HPDE6-E6E7 (cell line): ENCODE data around the gene R3HDM4.
"Not testable (repeated sequence)": the region's sequence is repeated elsewhere in the genome, so short reads cannot be mapped to it uniquely, and the experiment has no call there.

ENCODE experiments used
- DNase-seq: peaks from one replicate; pipeline ENCODE4 v3.0.0; 2011; ENCODE audit warnings: missing footprints; ENCODE audit errors: extremely low spot score

R3HDM4 gene

GRCh38 chr19:892243-892893, 20.7 kb downstream of the R3HDM4 start:
- no peak for DNase-seq

DNA sequence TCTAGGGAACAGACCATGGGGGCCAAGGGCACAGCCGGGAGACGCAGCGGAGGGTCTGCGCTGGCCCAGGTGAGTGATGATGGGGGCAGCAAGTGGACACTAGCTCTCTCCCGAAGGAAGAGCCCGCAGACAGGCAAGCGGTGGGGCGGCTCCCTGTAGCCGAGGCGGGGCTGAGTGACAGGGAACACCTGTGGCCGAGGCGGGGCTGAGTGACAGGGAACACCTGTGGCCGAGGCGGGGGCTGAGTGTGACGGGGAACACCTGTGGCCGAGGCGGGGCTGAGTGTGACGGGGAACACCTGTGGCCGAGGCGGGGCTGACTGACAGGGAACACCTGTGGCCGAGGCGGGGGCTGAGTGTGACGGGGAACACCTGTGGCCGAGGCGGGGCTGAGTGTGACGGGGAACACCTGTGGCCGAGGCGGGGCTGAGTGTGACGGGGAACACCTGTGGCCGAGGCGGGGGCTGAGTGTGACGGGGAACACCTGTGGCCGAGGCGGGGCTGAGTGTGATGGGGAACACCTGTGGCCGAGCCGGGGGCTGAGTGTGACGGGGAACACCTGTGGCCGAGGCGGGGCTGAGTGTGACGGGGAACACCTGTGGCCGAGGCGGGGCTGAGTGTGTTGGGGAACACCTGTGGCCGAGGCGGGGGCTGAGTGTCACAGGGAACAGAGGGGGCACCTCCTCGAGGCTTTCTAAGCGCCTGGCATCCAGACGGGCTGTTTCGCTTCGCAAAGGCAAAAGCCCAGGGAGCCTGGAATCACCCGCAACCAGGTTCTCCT, 21.4 kb downstream of the R3HDM4 start:
- not testable (repeated sequence) for DNase-seq

DNA sequence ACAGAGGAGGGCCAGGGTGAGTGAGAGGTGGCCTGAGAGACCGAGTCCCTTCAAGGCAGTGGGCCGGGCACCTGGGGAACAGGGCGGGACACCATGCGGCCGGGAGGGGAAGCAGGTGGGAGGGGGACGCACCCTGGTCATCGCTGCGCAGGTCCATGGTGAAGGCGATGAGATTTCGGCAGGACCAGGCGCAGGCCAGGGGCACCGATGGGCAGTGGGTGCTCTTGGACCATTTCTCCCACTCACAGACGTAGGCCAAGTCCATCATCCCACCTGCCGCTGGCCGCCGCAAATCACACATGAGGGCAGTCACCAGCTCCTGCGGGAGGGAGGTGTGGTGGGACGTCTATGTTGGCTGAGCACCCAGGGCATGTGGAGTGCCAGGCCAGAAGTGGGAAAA, 22.2 kb downstream of the R3HDM4 start:
- DNase-seq, result no peak

GRCh38 chr19:889662-890295, 23.2 kb downstream of the R3HDM4 start:
- DNase-seq, result no peak

DNA sequence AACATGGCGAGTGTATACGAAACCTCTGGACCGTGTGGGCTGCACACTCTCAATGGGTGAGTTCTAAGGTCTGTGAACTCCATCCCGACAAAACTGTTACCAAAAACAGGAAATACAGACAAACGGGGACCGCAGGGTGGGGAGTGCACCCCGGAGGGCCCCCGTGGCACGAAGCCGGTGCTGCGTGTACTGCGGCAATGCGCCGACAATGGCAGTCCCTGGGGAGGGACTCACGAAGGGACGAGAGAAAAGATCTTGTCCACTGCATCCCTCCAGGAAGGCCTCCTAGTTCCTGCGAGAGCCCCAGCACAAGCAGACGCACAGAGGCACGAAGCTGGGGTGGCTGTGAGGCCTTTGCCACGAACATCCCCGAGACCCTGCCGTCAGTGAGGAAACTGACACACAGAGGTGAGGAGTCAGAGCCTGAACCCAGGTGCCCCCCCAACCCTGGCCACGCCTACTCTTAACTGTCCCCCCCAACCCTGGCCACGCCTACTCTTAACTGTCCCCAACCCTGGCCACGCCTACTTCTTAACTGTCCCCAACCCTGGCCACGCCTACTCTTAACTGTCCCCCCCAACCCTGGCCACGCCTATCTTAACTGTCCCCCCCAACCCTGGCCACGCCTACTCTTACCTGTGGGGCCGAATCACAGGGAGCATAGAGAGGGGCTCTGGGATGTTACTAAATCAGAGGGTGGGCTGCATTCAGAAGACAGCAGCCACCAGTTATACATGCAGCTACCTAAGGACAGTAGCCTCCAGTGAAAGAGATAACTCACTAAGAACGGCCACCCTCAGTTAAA, 24.2 kb downstream of the R3HDM4 start:
- DNase-seq, result no peak

- no peak for DNase-seq
Measured at GRCh38 chr19:887599-887998, 25.4 kb downstream of the R3HDM4 start.

- no peak for DNase-seq
Measured at GRCh38 chr19:887072-887471, 25.9 kb downstream of the R3HDM4 start.

DNA sequence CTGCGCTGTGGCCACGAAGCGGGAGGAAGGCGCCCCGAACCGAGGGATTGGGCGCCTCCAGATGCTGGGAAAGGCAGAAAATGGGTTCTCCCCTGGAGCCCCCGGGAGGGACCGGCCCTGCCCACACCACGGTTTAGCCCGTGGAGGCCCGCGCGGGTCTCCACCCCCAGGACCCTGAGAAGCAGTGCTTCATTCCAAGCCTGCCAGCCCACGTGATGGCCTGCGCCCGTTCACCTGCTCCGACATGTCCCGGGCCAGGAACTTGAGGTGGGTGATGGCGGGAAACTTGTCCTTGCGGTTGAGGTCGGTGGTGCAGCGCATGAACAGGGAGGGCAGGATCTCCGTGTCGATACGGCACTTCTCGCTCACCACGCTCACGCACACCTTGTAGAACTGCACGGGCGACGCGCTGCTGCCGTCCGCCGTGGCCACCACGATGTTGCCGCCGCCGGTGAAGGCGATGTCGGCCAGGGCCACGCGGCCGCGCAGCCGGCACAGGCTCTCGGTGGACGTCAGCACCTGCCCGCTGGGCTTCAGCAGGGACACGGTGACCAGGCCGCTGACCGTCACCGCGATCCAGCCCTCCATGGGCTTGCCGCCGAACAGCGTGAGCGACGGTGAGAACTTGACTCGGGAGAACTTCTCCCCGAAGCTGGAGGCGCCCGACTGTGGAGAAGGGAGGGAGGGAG, 27.3 kb downstream of the R3HDM4 start:
- no peak for DNase-seq

DNA sequence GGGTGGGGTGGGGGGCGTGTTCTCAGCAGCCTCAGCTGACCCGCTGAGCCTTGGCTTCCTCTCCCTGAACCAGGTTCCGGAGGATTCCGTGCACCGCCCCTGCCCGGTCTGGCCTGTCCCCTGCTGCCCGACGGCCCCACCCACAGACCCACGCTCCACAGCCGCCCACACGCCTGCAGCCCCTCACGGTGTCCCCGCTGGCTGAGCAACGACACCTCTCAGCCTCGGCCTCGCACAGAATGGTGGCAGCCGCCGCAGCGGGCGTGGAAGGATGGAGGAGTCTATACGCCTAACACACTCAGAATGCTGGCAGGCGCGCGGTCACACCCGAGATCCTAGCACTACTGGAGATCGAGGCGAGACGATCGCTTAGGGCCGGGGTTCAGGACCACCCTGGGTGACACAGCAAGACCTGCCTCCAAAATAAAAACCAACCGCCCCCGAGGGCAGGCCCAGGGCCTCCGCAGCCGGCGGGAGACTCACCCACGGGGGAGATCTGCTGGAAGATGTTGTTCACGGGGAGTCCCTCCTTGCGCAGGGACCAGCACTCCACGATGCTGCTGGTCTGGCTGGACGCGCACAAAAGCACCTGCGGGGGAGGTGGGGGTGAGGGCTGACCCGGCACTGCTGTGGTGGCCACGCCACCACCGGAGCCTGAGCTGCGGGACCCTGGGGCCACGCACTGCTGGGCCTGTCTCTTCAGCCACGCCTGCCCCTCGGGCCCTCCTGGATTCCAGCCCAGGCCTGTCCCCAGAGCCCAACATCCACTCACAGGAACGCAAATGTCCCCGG, 28.4 kb downstream of the R3HDM4 start:
- no peak for DNase-seq

GRCh38 chr19:883661-884211, 29.3 kb downstream of the R3HDM4 start:
- DNase-seq, result peak; percentile 94

- no peak for DNase-seq
Measured at GRCh38 chr19:882871-883497, 30.0 kb downstream of the R3HDM4 start.

DNA sequence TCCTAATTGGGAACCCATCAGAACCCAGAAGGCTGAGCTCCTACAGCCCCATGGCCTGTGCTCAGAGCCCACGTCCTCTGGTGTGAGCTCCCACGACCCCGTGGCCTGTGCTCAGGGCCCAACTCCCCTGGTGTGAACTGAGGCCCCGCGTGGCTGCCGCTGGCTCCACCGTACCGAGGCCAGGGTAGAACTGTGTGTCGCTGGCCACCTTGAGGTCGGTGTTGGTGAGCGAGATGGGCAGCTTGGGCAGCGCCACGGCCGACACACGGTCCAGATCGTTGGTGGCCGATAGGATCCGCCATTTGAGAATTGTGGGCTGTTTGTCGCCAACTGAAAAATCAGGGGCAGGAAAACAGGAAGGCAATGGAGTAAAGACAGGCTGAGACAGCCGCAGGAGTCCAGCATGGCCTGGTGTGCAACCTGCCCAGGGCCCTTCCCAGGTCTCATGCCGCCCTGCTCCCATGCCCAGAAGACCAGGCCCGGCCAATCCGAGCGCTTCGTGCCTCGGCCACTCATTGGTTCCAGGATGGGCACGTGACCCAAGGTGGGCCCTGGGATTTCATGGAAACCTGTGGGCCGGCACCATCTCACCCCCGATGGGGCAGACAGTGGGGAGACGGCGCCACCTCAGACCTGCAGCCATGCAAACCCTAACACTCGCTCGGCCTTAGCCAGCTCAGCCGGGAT, 31.5 kb downstream of the R3HDM4 start:
- DNase-seq, result no peak

- DNase-seq, result no peak
Measured at GRCh38 chr19:879711-880438, 33.1 kb downstream of the R3HDM4 start.

- DNase-seq, result not testable (repeated sequence)
Measured at GRCh38 chr19:878751-879561, 34.1 kb downstream of the R3HDM4 start.

GRCh38 chr19:877992-878660, 34.9 kb downstream of the R3HDM4 start:
- DNase-seq, result not testable (repeated sequence)

DNA sequence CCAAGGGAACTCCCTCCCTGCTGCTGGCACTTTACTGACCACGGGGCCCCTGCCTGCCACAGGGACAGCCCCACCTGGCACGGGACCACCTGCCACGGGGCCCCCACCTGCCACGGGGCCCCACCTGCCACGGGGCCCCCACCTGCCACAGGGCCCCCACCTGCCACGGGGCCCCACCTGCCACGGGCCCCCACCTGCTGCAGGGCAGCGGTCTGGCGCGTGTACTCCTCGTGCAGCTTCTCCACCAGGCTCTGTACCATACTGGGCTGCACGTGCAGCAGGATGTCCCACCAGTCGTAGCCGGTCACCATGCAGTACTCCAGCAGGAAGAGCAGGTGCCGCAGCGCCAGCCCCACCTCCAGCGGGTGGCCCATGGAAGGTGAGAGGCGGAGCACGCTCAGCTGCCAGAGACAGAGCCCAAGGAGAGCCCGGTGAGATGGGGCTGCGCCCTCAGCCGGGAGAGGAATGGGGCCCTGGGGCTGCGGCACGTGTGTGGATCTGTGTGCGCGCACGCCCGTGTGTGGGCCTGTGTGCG, 36.2 kb downstream of the R3HDM4 start:
- DNase-seq, result no peak

DNA sequence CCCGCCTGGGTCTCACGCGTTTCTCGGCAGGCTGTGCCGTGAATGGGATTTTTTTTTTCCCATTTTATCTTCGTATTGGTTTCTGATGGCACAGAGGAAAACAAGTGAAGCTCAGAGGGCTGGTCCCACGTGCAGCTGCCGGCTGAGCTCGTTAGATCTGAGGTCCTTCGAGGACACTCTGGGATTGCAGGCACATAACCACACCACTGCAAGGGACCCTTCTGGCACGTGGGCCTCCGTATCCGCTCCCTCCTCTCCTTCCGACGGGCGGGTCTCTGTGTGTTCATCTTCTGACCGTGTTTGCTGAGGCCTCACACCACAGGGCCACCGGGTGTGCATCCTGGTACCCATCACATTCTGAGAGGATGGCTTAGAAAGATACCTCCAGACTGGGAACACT, 36.9 kb downstream of the R3HDM4 start:
- no peak for DNase-seq
